Spinal cord (tissue), 10 donors: ENCODE results near the gene RHEB. TPM values are rescaled to one million over a fixed set of nuclear protein-coding genes. Genes with fewer than 3 reads are reported as not detected.
A peak's percentile ranks its signal among the peaks of the same experiment; 100 is the strongest.

Experiments used
- DNase-seq, 6 donors: peaks; one replicate each; pipeline versions ENCODE4 v3.0.0 to v3.0.0-alpha.2; 2013 to 2015; ENCODE audit warnings: low spot score in 6 of 6, low read depth in 4 of 6
- H3K27ac ChIP-seq: one replicate; pipeline ENCODE4 v1.5.1; 2013; ENCODE audit warnings: low read depth, low read length, control low read depth
- H3K27me3 ChIP-seq: one replicate; pipeline ENCODE4 v1.6.1; 2013; ENCODE audit warnings: low read length; ENCODE audit not compliant: control insufficient read depth, insufficient read depth
- H3K36me3 ChIP-seq: one replicate; pipeline ENCODE4 v1.6.1; 2013; ENCODE audit warnings: low read length; ENCODE audit not compliant: control insufficient read depth, insufficient read depth
- H3K4me1 ChIP-seq: one replicate; pipeline ENCODE4 v1.6.1; 2013; ENCODE audit warnings: low read length; ENCODE audit not compliant: control insufficient read depth, insufficient read depth
- H3K4me3 ChIP-seq: one replicate; pipeline ENCODE4 v1.5.1; 2013; ENCODE audit warnings: low read depth, low read length, control low read depth
- H3K9me3 ChIP-seq: one replicate; pipeline ENCODE4 v1.6.1; 2013; ENCODE audit warnings: low read length; ENCODE audit not compliant: control insufficient read depth, insufficient read depth
- WGBS: methylation state at CpG from one replicate; pipeline ENCODE4 v1.1.5; 2013; ENCODE audit warnings: missing lambda C conversion rate; ENCODE audit not compliant: insufficient coverage; 5-methylcytosine and 5-hydroxymethylcytosine counted together
- polyA plus RNA-seq, 2 donors: library from polyadenylated mRNA; unstranded; fragments of 120-200 nt; gene quantifications; one replicate each; pipeline ENCODE4 v1.2.1, GENCODE V29; 2013; ENCODE audit not compliant: insufficient read length in 2 of 2
- total RNA-seq, 2 donors: library from RNA; depleted of rRNA in 1 of 2; stranded (reverse); fragments of 120-200 nt in 1 of 2; fragments of >200 nt in 1 of 2; gene quantifications; one replicate each; pipeline versions ENCODE4 v1.2.3 to v1.2.4, GENCODE V29; 2013 to 2014
- donor health status: healthy.

The RHEB gene
- total and polyA plus RNA-seq, 4 donors = 106 to 196 (median 151) TPM

DNA sequence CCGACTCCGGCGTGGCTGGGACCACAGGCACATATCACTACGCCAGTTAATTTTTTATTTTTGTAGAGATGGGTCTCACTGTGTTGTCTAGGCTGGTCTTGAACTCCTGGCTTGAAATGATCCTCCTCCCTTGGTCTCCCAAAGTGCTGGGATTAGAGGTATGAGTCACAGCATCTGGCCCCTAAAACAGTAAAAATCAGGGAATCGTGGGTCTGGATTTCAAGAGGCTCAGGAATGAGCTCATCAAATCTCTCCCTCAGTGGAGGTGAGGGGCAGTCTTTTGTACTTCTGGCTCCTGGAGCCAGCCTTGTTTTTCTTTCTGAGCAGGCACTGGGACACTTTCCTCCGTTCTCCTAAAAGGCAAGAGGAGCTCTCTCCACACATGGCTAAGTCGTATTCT is 32.1 kb upstream of the RHEB start:
- no peaks in the 10 kb centered on the region for H3K9me3 ChIP-seq
- DNase-seq = no peak
- WGBS = 83% methylated on average over 1 of the region's 7 CpGs
- no peaks in the 10 kb centered on the region for H3K27me3 ChIP-seq
- H3K36me3 ChIP-seq = peaks cover 4% of the 10 kb centered on the region
- H3K4me1 ChIP-seq = peaks cover 13% of the 10 kb centered on the region
- H3K4me3 ChIP-seq = no peak overlapping the region
- H3K27ac ChIP-seq = no peak overlapping the region

DNA sequence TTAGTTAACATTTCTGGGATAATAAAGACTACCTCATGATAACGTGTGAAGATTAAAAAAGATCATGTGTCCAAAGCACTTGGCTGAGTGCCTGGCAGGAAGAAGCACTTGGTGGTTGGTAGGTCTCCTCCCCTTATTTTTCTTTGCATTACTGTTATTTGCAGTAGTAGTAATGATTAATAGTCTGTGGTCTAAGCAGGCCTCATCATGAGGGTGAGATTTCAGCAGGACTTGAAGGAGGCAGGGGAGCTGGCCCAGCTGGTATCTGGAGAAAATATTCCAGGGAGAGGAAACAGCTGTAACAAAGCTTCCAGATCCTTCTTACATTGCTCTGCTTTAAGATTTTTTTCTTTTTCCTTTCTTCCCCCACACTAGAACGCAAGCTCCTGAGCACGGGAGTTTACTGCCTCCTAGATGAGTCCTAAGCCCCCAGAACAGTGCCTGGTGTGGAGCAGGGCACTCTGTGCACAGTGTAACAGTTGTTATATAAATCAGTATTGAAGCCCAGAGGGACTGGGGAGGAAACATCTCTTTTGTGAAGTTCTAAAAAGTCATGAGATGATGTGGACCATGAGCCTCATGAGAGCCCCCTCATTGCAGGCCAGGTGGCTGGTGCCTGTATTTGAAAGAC is 31.1 kb upstream of the RHEB start:
- peaks cover 4% of the 10 kb centered on the region for H3K36me3 ChIP-seq
- H3K4me1 ChIP-seq = peaks cover 13% of the 10 kb centered on the region
- no CpG with 5 or more reads among the region's 3 CpGs for WGBS
- no peaks in the 10 kb centered on the region for H3K27me3 ChIP-seq
- no peak for DNase-seq
- no peak overlapping the region for H3K27ac ChIP-seq
- H3K4me3 ChIP-seq = no peak overlapping the region
- H3K9me3 ChIP-seq = no peaks in the 10 kb centered on the region

DNA sequence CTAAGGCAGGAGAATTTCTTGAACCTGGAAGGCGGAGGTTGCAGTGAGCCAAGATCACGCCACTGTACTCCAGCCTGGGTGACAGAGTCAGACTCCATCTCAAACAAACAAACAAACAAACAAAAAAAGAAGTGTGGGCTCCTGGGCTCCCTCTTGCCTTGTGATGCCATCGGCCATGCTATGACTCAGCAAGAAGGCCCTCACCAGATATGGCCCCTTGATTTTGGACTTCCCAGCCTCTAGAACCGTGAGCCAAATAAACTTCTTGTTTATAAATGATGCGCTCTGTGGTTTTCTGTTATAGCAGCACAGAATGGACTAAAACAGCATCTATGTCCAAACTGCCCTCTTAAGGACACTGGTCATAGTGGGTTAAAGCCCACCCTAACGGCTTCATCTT is 29.9 kb upstream of the RHEB start:
- H3K27ac ChIP-seq = no peak overlapping the region
- H3K36me3 ChIP-seq = peaks cover 4% of the 10 kb centered on the region
- peaks cover 13% of the 10 kb centered on the region for H3K4me1 ChIP-seq
- no peak overlapping the region for H3K4me3 ChIP-seq
- H3K27me3 ChIP-seq = no peaks in the 10 kb centered on the region
- no peaks in the 10 kb centered on the region for H3K9me3 ChIP-seq
- no peak for DNase-seq
- WGBS = 96% methylated on average over 5 of the region's 6 CpGs

GRCh38 chr7:151549083-151549482 is 29.4 kb upstream of the RHEB start:
- peaks cover 4% of the 10 kb centered on the region for H3K36me3 ChIP-seq
- H3K9me3 ChIP-seq = no peaks in the 10 kb centered on the region
- 98% methylated on average over 6 of the region's 7 CpGs for WGBS
- no peak overlapping the region for H3K4me3 ChIP-seq
- DNase-seq = no peak
- H3K27ac ChIP-seq = no peak overlapping the region
- no peaks in the 10 kb centered on the region for H3K27me3 ChIP-seq
- peaks cover 8% of the 10 kb centered on the region for H3K4me1 ChIP-seq

- H3K9me3 ChIP-seq = no peaks in the 10 kb centered on the region
- H3K4me1 ChIP-seq = peaks cover 12% of the 10 kb centered on the region
- DNase-seq = no peak
- H3K36me3 ChIP-seq = no peaks in the 10 kb centered on the region
- H3K27me3 ChIP-seq = no peaks in the 10 kb centered on the region
- no peak overlapping the region for H3K27ac ChIP-seq
- no peak overlapping the region for H3K4me3 ChIP-seq
Measured at GRCh38 chr7:151544183-151544582, 24.5 kb upstream of the RHEB start.

DNA sequence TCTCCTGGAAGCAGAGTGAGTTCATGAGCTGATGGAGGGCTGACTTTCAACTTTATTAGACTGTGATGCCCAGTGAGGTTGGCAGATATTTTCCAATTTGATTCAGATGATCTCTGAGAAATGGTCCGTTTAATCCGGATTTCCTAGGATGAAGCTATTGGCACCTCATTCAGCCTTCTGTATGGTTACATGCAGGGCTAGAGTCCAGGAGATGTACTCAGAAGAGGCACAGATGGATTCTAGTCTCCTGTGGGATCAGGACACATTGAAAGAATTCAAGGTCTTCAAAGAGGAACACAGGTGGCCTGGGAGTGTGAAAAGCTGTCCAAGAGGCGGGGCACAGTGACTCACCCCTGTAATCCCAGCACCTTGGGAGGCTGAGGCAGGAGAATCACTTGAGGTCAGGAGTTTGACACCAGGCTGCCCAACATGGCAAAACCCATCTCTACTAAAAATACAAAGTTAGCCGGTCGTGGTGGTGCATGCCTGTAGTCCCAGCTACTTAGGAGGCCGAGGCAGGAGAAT is 23.0 kb upstream of the RHEB start:
- Histone ChIP-seq H3K36me3 (no peaks in the 10 kb centered on the region), H3K27ac (no peak overlapping the region), H3K4me1 (peaks cover 21% of the 10 kb centered on the region), H3K4me3 (no peak overlapping the region), H3K27me3 (no peaks in the 10 kb centered on the region), H3K9me3 (no peaks in the 10 kb centered on the region)
- no peak for DNase-seq
- WGBS = 96% methylated on average over 5 of the region's 6 CpGs

- H3K36me3 ChIP-seq = no peaks in the 10 kb centered on the region
- H3K27ac ChIP-seq = no peak overlapping the region
- WGBS = 76% methylated on average over 14 of the region's 17 CpGs
- H3K27me3 ChIP-seq = no peaks in the 10 kb centered on the region
- H3K9me3 ChIP-seq = no peaks in the 10 kb centered on the region
- DNase-seq = no peak
- H3K4me3 ChIP-seq = no peak overlapping the region
- H3K4me1 ChIP-seq = peaks cover 28% of the 10 kb centered on the region
Measured at GRCh38 chr7:151541709-151542499, 22.2 kb upstream of the RHEB start.

DNA sequence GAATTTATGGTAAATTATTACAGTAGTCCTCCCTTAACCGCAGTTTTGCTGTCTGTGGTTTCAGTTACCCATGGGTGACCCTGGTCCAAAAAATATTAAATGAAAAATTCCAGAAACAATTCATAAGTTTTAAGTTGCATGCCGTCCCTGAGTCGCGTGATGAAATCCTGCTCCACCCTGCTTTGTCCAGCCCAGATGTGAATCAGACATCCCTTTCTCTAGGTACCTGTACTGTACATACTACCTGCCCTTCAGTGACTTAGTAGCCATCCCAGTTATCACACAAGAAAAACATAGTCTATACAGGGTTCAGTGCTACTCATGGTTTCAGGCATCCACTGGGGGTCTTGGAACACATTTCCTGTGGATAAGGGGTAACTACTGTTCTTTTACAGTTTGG is 20.5 kb upstream of the RHEB start:
- DNase-seq = no peak

GRCh38 chr7:151539088-151539671 is 19.5 kb upstream of the RHEB start:
- Histone ChIP-seq H3K36me3 (no peaks in the 10 kb centered on the region), H3K9me3 (no peaks in the 10 kb centered on the region), H3K4me1 (peaks cover 28% of the 10 kb centered on the region), H3K4me3 (no peak overlapping the region), H3K27ac (peak overlapping the region; percentile 78), H3K27me3 (no peaks in the 10 kb centered on the region)
- DNase-seq = peak in 4 of 6 donors; percentile 65 to 93 (median 77)
- 8% methylated on average over 8 of the region's 9 CpGs for WGBS

More for the DNA sequence above, 20.5 kb upstream of the RHEB start:
- Histone ChIP-seq H3K36me3 (no peaks in the 10 kb centered on the region), H3K27ac (peak overlapping the region; percentile 78), H3K9me3 (no peaks in the 10 kb centered on the region), H3K4me1 (peaks cover 28% of the 10 kb centered on the region), H3K27me3 (no peaks in the 10 kb centered on the region), H3K4me3 (no peak overlapping the region)
- 94% methylated on average over 4 of the region's 4 CpGs for WGBS
